ENCODE results near the gene WWOX.
"Not testable (repeated sequence)": the region's sequence is repeated elsewhere in the genome, so short reads cannot be mapped to it uniquely, and the experiment has no call there.

The WWOX gene

DNA sequence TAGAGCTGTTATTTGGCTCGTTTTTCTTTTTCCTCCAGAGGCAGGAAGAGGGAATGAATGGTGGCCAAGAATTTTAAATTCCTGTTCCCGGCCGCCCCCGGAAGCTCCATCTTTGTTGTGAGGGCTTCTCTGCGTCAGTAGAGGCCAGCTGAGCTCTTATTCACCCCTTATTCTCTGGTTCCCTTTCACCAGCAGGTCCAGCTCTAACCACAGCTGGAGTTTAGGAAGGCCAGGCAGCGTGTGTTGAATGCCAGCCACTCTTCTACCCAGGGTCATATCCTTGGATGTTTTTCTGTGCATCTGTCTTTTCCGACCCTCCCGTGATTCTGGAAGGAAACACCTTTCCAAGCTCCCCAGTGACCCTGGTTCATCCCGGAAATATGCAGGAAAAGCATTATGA lies 570.5 kb downstream of the WWOX start:
- DNase-seq, result peak; percentile 80

GRCh38 chr16:78672779-78673556 lies 573.5 kb downstream of the WWOX start:
- no peak for DNase-seq

- DNase-seq, result no peak
Measured at GRCh38 chr16:78673884-78674283, 574.4 kb downstream of the WWOX start.

GRCh38 chr16:78675312-78675711 lies 575.9 kb downstream of the WWOX start:
- no peak for DNase-seq

GRCh38 chr16:78675951-78676792 lies 576.7 kb downstream of the WWOX start:
- no peak for DNase-seq

DNA sequence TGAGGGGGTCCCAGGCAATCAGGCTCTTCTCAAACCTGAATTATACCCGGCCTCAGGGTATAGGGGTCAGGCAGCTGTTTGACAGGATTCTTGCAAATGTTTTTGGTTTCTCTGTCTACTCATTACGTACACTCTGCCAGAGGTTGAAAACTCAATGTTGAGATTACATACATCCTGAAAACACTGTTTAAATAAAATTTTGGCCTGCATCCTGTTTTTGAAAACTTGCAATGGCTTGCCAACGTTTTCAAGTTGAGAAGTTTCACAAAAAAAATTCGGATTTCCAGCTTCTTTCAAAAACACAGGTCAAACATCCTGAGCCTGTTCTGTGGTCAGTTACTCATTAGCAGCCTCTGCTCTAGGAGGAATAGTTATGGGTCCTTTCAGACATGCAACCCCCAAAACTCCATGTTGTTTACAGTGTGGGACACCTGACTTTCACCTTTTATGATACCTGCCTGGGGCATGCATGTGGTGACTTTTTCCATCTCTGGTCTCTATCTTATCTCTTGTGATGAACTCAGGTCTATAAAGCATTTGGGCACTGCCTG lies 577.8 kb downstream of the WWOX start:
- no peak for DNase-seq

- DNase-seq, result no peak
Measured at GRCh38 chr16:78679546-78679945, 580.1 kb downstream of the WWOX start.

DNA sequence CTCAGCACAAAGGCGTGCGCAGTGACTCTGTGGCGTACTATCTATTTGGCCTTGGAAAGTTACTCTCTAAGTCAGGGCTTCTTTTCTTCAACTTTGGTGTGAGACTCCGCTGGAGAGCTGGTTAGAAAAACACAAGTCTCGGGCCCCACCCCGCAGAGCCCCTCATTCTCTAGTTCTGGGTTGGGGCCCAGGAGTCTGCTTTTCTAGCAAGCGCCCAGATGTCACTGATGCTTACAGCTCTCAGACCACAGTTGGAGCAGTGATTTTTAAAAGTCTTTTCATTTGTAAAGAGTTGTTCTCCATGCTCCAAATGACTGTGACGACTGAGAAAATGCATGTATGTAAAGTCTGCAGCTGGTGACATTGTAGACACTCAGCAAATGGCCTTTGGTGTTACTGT lies 582.3 kb downstream of the WWOX start:
- no peak for DNase-seq

- peak; percentile 59 for DNase-seq
Measured at GRCh38 chr16:78684030-78684611, 584.7 kb downstream of the WWOX start.

DNA sequence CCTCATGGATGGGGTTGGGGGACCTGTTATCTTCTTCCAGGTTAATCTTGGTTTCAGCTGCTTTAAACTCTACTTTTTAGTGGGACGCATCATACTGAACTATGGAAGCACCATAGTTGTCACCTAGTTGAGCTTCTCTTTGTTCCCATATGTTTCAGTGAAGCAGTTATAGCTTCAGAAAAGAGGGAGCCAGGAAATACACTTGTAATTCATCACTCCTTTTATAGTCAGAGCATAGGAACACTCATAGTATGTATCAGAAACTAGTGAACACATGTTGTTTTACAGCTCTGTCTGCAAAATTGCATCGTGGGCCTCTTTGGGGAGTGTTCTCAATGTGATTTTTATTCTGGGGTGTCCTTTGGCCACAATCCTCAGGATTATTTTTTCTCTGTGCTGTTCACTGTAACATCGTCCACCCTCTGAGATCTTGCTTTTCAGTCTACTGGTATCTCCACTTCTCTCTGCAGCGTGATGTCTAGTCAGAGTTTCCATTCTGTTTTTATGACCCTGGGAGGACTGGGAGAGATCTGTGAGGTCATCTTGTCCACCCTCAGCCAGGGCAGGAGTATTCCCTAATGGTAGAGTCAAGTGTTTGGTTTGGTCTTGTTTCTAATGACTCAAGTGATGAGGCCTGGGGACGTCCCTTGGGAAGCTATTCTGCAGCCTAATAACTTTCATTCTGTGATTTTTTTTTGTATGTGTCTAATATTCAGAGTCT lies 585.4 kb downstream of the WWOX start:
- DNase-seq, result peak; percentile 39

- no peak for DNase-seq
Measured at GRCh38 chr16:78686601-78687000, 587.1 kb downstream of the WWOX start.

DNA sequence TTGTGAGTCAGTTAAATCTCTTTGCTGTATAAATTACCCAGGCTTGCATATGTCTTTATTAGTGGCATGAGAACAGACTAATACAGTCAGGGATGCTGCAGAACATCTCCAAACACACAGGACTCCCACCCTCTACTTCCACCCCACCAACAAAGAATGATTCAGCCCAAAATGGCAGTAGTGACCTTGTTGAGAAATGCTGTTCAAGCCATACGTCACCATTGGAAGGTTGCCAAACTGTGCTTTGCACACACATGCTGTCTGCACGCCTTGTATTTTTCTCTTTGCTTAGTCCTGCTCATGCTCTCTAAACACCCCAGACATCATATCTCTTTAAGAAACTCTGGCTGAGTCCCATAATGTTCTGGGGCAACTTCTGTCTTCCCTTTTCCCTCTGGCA lies 589.6 kb downstream of the WWOX start:
- no peak for DNase-seq

DNA sequence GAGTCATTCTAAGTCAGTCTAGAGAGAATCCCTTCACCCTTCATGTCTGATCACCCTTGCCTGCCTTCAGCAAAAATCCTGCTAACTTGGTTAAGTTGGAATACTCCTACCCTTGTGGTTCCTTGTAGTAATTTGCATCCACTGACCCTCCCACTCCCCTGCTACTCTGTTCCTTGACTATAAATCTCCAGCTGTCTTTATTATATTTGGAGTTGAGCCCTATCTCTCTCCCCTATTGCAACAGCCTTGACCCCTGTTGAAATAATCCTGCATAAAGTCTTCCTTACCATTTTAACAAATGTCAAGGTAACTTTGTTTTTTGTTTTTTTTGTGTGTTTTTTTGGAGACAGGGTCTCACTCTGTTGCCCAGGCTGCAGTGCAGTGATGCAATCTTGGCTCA lies 590.1 kb downstream of the WWOX start:
- no peak for DNase-seq

- no peak for DNase-seq
Measured at GRCh38 chr16:78690510-78690909, 591.1 kb downstream of the WWOX start.

DNA sequence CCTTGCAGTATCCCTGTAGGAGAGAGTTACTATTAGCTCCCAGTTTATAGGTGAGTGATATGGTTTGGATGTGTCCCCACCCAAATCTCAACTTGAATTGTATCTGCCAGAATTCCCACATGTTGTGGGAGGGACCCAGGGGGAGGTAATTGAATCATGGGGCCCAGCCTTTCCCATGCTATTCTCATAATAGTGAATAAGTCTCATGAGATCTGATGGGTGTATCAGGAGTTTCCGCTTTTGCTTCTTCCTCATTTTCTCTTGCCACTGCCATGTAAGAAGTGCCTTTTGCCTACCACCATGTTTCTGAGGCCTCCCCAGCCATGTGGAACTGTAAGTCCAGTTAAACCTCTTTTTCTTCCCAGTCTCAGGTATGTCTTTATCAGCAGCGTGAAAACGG lies 592.3 kb downstream of the WWOX start:
- DNase-seq, result not testable (repeated sequence)

DNA sequence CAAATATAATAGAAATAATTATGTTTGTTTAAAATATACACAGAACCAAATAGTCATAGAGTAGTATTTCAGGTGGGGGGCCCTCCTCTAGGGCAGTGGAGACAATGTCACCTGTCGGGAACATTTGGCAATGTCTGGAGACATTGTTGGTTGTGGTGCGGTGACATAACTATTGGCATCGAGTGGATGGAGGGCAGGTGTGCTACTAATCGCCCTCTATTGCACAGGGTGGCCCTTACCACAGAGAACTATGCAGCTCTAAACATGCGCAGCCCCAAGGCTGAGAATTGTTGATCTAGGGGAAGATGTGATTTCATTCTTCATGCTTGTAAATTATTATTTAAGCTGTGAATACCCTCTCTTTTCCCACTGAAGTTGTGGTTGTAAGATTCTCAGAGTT lies 594.0 kb downstream of the WWOX start:
- no peak for DNase-seq

DNA sequence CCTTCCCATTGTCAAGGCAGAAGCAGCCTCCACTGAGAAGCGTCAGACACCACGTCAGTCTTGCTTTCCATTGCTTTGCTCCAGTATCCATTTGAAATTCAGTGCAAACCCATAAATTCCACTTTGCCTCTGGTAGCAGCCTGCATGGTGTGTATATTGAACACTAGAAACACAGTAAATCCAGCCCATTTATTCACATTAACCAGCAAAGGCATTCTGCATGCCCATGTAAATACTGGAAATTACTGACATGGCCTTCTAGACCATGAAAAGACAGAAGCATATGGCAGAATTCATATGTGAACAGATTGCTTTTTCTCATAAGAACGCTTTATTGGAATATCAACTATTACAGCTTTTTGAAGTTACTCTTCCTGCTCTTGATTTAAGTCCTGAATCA lies 595.0 kb downstream of the WWOX start:
- DNase-seq, result no peak

DNA sequence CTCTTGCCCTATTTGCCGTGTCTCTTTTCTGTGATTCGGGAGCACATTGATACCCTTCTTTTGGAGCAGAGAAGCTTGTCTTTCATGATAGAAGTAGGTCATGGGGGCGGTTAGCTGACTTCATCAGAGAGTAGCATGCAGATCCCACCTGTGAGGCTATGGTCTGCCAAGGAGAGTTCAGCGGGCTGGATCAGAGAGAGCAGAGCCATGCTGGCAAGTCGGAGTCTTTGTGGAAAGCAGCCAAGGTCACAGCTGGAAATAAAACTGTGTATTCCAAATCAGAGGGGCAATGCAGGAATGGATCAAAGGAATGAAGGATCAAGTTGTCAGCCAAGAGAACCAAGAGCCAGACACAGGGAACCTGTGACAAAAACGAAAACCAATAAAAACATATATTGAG lies 595.9 kb downstream of the WWOX start:
- DNase-seq, result peak; percentile 32

- no peak for DNase-seq
Measured at GRCh38 chr16:78696797-78697196, 597.3 kb downstream of the WWOX start.

DNA sequence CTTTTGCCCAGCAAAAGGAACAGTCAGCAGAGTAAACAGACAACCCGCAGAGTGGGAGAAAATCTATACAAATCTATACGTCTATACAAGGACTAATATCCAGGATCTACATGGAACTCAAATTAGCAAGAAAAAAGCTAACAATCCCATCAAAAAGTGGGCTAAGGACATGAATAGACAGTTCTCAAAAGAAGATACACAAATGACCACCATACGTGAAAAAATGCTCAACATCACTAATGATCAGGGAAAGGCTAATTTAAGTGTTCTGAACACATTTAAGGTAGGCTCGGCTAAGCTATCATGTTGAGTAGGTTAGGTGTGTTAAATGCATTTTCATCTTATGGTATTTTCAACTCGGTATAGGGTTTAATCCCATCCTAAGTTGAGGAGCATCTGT lies 598.0 kb downstream of the WWOX start:
- DNase-seq, result no peak

DNA sequence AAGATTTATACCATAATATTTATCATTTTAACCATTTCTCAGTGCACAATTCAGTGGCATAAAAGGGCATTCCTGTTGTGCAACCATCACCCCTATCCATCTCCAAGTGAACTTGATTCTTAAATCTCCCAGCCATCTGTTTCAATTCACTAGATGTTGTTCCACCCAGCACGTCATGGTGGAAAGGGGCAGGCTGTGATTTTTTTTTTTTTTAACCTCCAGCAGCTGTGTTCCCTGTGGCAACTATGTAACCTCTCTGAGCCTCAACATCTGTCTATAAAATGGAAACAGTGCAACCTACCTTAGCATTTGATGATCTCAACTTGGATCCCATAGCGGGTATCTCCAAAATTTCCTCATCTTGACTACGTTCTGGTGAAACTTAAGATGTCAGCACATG lies 604.5 kb downstream of the WWOX start:
- DNase-seq, result no peak

GRCh38 chr16:78704416-78704815 lies 605.0 kb downstream of the WWOX start:
- DNase-seq, result no peak

GRCh38 chr16:78705694-78706093 lies 606.2 kb downstream of the WWOX start:
- no peak for DNase-seq

Measured in femur (tissue), 1 donor.